ENCODE results near the gene TARS1.

Gene TARS1
- total RNA-seq, result 46.2 to 58.9 (median 58.7) reads per million in 3 donors

GRCh38 chr5:33440482-33441240 is at the start of gene TARS1:
Gene TARS1, plus strand, starts transcription at chr5:33440965. Its CDS starts 122 bp downstream, at chr5:33441087.
- DNase-seq, result peak; percentile 87 to 91 (median 88)
- no peaks in the 10 kb centered on the region for H3K9me3 ChIP-seq (ENCODE audit: control insufficient read depth, low read length)
- H3K36me3 ChIP-seq (ENCODE audit: control insufficient read depth, insufficient read depth, low read length), result peaks cover 6% of the 10 kb centered on the region
- peaks cover 6% of the 10 kb centered on the region for H3K4me1 ChIP-seq (ENCODE audit: control insufficient read depth, insufficient read depth, low read length, poor library complexity, severe bottlenecking)
- H3K4me3 ChIP-seq (ENCODE audit: insufficient read depth, low read depth, low read length, poor library complexity, severe bottlenecking), result peak within 1 kb of the TSS; percentile 75
- peak within 1 kb of the TSS; percentile 74 for H3K27ac ChIP-seq (ENCODE audit: insufficient read depth, low read length, poor library complexity, severe bottlenecking)
- no peaks in the 10 kb centered on the region for H3K27me3 ChIP-seq (replicated peaks; ENCODE audit: control insufficient read depth, insufficient read depth, low read length, poor library complexity, severe bottlenecking)

- Histone ChIP-seq H3K36me3 (ENCODE audit: control insufficient read depth, insufficient read depth, low read length) (no peaks in the 10 kb centered on the region), H3K4me3 (ENCODE audit: insufficient read depth, low read depth, low read length, poor library complexity, severe bottlenecking) (no peak overlapping the region), H3K27ac (ENCODE audit: insufficient read depth, low read length, poor library complexity, severe bottlenecking) (no peak overlapping the region), H3K4me1 (ENCODE audit: control insufficient read depth, insufficient read depth, low read length, poor library complexity, severe bottlenecking) (no peaks in the 10 kb centered on the region), H3K27me3 (replicated peaks; ENCODE audit: control insufficient read depth, insufficient read depth, low read length, poor library complexity, severe bottlenecking) (no peaks in the 10 kb centered on the region), H3K9me3 (ENCODE audit: control insufficient read depth, low read length) (no peaks in the 10 kb centered on the region)
- no peak for DNase-seq
These were observed 42.3 kb upstream of the TARS1 start for GRCh38 chr5:33398501-33398900.

GRCh38 chr5:33400675-33401074 is 40.1 kb upstream of the TARS1 start:
- Histone ChIP-seq H3K36me3 (ENCODE audit: control insufficient read depth, insufficient read depth, low read length) (no peaks in the 10 kb centered on the region), H3K4me3 (ENCODE audit: insufficient read depth, low read depth, low read length, poor library complexity, severe bottlenecking) (no peak overlapping the region), H3K9me3 (ENCODE audit: control insufficient read depth, low read length) (no peaks in the 10 kb centered on the region), H3K4me1 (ENCODE audit: control insufficient read depth, insufficient read depth, low read length, poor library complexity, severe bottlenecking) (no peaks in the 10 kb centered on the region), H3K27ac (ENCODE audit: insufficient read depth, low read length, poor library complexity, severe bottlenecking) (no peak overlapping the region), H3K27me3 (replicated peaks; ENCODE audit: control insufficient read depth, insufficient read depth, low read length, poor library complexity, severe bottlenecking) (no peaks in the 10 kb centered on the region)
- no peak for DNase-seq

GRCh38 chr5:33401482-33402390 is 39.0 kb upstream of the TARS1 start:
- H3K27ac ChIP-seq (ENCODE audit: insufficient read depth, low read length, poor library complexity, severe bottlenecking), result no peak overlapping the region

GRCh38 chr5:33403187-33403586 is 37.6 kb upstream of the TARS1 start:
- no peaks in the 10 kb centered on the region for H3K27me3 ChIP-seq (replicated peaks; ENCODE audit: control insufficient read depth, insufficient read depth, low read length, poor library complexity, severe bottlenecking)
- H3K4me3 ChIP-seq (ENCODE audit: insufficient read depth, low read depth, low read length, poor library complexity, severe bottlenecking), result no peak overlapping the region
- H3K9me3 ChIP-seq (ENCODE audit: control insufficient read depth, low read length), result no peaks in the 10 kb centered on the region
- H3K27ac ChIP-seq (ENCODE audit: insufficient read depth, low read length, poor library complexity, severe bottlenecking), result no peak overlapping the region
- H3K4me1 ChIP-seq (ENCODE audit: control insufficient read depth, insufficient read depth, low read length, poor library complexity, severe bottlenecking), result no peaks in the 10 kb centered on the region
- DNase-seq, result no peak
- H3K36me3 ChIP-seq (ENCODE audit: control insufficient read depth, insufficient read depth, low read length), result no peaks in the 10 kb centered on the region

More at GRCh38 chr5:33401482-33402390, 39.0 kb upstream of the TARS1 start:
- no peaks in the 10 kb centered on the region for H3K36me3 ChIP-seq (ENCODE audit: control insufficient read depth, insufficient read depth, low read length)
- H3K27me3 ChIP-seq (replicated peaks; ENCODE audit: control insufficient read depth, insufficient read depth, low read length, poor library complexity, severe bottlenecking), result no peaks in the 10 kb centered on the region
- no peaks in the 10 kb centered on the region for H3K4me1 ChIP-seq (ENCODE audit: control insufficient read depth, insufficient read depth, low read length, poor library complexity, severe bottlenecking)
- DNase-seq, result no peak
- no peak overlapping the region for H3K4me3 ChIP-seq (ENCODE audit: insufficient read depth, low read depth, low read length, poor library complexity, severe bottlenecking)
- H3K9me3 ChIP-seq (ENCODE audit: control insufficient read depth, low read length), result no peaks in the 10 kb centered on the region

GRCh38 chr5:33408816-33409215 is 31.9 kb upstream of the TARS1 start:
- DNase-seq, result no peak
- Histone ChIP-seq H3K4me1 (ENCODE audit: control insufficient read depth, insufficient read depth, low read length, poor library complexity, severe bottlenecking) (no peaks in the 10 kb centered on the region), H3K9me3 (ENCODE audit: control insufficient read depth, low read length) (no peaks in the 10 kb centered on the region), H3K36me3 (ENCODE audit: control insufficient read depth, insufficient read depth, low read length) (no peaks in the 10 kb centered on the region), H3K27ac (ENCODE audit: insufficient read depth, low read length, poor library complexity, severe bottlenecking) (no peak overlapping the region), H3K4me3 (ENCODE audit: insufficient read depth, low read depth, low read length, poor library complexity, severe bottlenecking) (no peak overlapping the region), H3K27me3 (replicated peaks; ENCODE audit: control insufficient read depth, insufficient read depth, low read length, poor library complexity, severe bottlenecking) (no peaks in the 10 kb centered on the region)

GRCh38 chr5:33409435-33410170 is 31.2 kb upstream of the TARS1 start:
- H3K27ac ChIP-seq (ENCODE audit: insufficient read depth, low read length, poor library complexity, severe bottlenecking), result no peak overlapping the region
- DNase-seq, result no peak
- H3K4me1 ChIP-seq (ENCODE audit: control insufficient read depth, insufficient read depth, low read length, poor library complexity, severe bottlenecking), result no peaks in the 10 kb centered on the region
- no peaks in the 10 kb centered on the region for H3K36me3 ChIP-seq (ENCODE audit: control insufficient read depth, insufficient read depth, low read length)
- no peak overlapping the region for H3K4me3 ChIP-seq (ENCODE audit: insufficient read depth, low read depth, low read length, poor library complexity, severe bottlenecking)
- H3K27me3 ChIP-seq (replicated peaks; ENCODE audit: control insufficient read depth, insufficient read depth, low read length, poor library complexity, severe bottlenecking), result no peaks in the 10 kb centered on the region
- no peaks in the 10 kb centered on the region for H3K9me3 ChIP-seq (ENCODE audit: control insufficient read depth, low read length)

- Histone ChIP-seq H3K27ac (ENCODE audit: insufficient read depth, low read length, poor library complexity, severe bottlenecking) (no peak overlapping the region), H3K4me1 (ENCODE audit: control insufficient read depth, insufficient read depth, low read length, poor library complexity, severe bottlenecking) (no peaks in the 10 kb centered on the region), H3K4me3 (ENCODE audit: insufficient read depth, low read depth, low read length, poor library complexity, severe bottlenecking) (no peak overlapping the region), H3K9me3 (ENCODE audit: control insufficient read depth, low read length) (no peaks in the 10 kb centered on the region), H3K27me3 (replicated peaks; ENCODE audit: control insufficient read depth, insufficient read depth, low read length, poor library complexity, severe bottlenecking) (no peaks in the 10 kb centered on the region), H3K36me3 (ENCODE audit: control insufficient read depth, insufficient read depth, low read length) (no peaks in the 10 kb centered on the region)
- no peak for DNase-seq
These were observed 30.5 kb upstream of the TARS1 start for GRCh38 chr5:33410221-33410620.

- H3K27me3 ChIP-seq (replicated peaks; ENCODE audit: control insufficient read depth, insufficient read depth, low read length, poor library complexity, severe bottlenecking), result no peaks in the 10 kb centered on the region
- H3K36me3 ChIP-seq (ENCODE audit: control insufficient read depth, insufficient read depth, low read length), result no peaks in the 10 kb centered on the region
- H3K27ac ChIP-seq (ENCODE audit: insufficient read depth, low read length, poor library complexity, severe bottlenecking), result no peak overlapping the region
- no peak overlapping the region for H3K4me3 ChIP-seq (ENCODE audit: insufficient read depth, low read depth, low read length, poor library complexity, severe bottlenecking)
- H3K9me3 ChIP-seq (ENCODE audit: control insufficient read depth, low read length), result no peaks in the 10 kb centered on the region
- no peak for DNase-seq
- H3K4me1 ChIP-seq (ENCODE audit: control insufficient read depth, insufficient read depth, low read length, poor library complexity, severe bottlenecking), result no peaks in the 10 kb centered on the region
These were observed 29.3 kb upstream of the TARS1 start for GRCh38 chr5:33411498-33411897.

Data from effector memory CD4-positive, alpha-beta T cell (primary cell).